HCT116 (cell line): Measurements from ENCODE around the gene GRIK2. TPM values are rescaled to one million over a fixed set of nuclear protein-coding genes. Genes with fewer than 3 reads are reported as not detected.

Experiments used
- ATAC-seq: fragments of 200-7000 bp; cut with Tn5 transposase; 2 replicates; pipeline ENCODE4 v1.9.1; 2020; ENCODE audit warnings: mild to moderate bottlenecking, moderate library complexity
- BruUV-seq: library from RNA; stranded (reverse); fragments of 400-500 nt; replicated peaks from 2 replicates; lab custom pipeline; 2021; lab: Mats Ljungman, UMichigan
- CTCF ChIA-PET: fragments of 300-600 bp; sonication (Branson Sonifier 250); formaldehyde crosslinking; loops from one replicate; lab custom pipeline; 2021; ENCODE audit warnings: antibody characterized with exemption; lab: Charles Lee
- POLR2A ChIA-PET: fragments of 300-600, 350-600 bp; sonication (Branson Sonifier 250); formaldehyde crosslinking; loops from one replicate; lab custom pipeline; 2021; ENCODE audit warnings: antibody characterized with exemption; lab: Charles Lee
- RAD21 ChIA-PET, 2 experiments: fragments of 300-600 bp; sonication (Branson Sonifier 250); formaldehyde crosslinking; loops; one replicate each; lab custom pipeline; 2023; ENCODE audit warnings: low total read pairs in 2 of 2; ENCODE audit not compliant: uncharacterized antibody in 2 of 2, unreplicated experiment in 2 of 2, low non-redundant PET in 1 of 2; lab: Charles Lee
- DNase-seq: peaks from one replicate; pipeline ENCODE4 v3.0.0-alpha.2; 2010; ENCODE audit warnings: low read depth, low spot score
- H2AFZ ChIP-seq: fragments of 200-600 bp; shearing (Covaris generic), sonication (generic); 2 replicates; pipeline ENCODE4 v1.6.1; 2017; ENCODE audit warnings: low read depth, mixed run types, mixed read lengths, antibody characterized with exemption, low read length; ENCODE audit not compliant: poor library complexity, severe bottlenecking
- H3K27ac ChIP-seq: 2 replicates; pipeline ENCODE4 v1.5.1; 2012; ENCODE audit warnings: low read depth, low read length
- H3K27me3 ChIP-seq: fragments of 200-600 bp; sonication (generic); 2 replicates; pipeline ENCODE4 v1.6.1; 2016; ENCODE audit warnings: mixed run types, low read length, mixed read lengths; ENCODE audit not compliant: insufficient read depth
- H3K36me3 ChIP-seq, 2 experiments: fragments of 200-500 bp in 1 of 2; fragments of 200-600 bp in 1 of 2; sonication (Bioruptor generic) in 1 of 2; sonication (generic) in 1 of 2; 2 replicates each; pipeline versions ENCODE4 v1.5.1 to v1.6.1; 2014 to 2016; ENCODE audit warnings: low read length in 2 of 2, inconsistent platforms in 1 of 2, mixed read lengths in 1 of 2, mixed run types in 1 of 2; ENCODE audit not compliant: insufficient read depth in 2 of 2, control insufficient read depth in 1 of 2
- H3K4me1 ChIP-seq, 2 experiments: fragments of 200-600 bp in 1 of 2; sonication (generic) in 1 of 2; 2 replicates each; pipeline versions ENCODE4 v1.5.1 to v1.6.1; 2012 to 2017; ENCODE audit warnings: low read length in 2 of 2, inconsistent platforms in 1 of 2, mild to moderate bottlenecking in 1 of 2, mixed read lengths in 1 of 2, mixed run types in 1 of 2, moderate library complexity in 1 of 2; ENCODE audit not compliant: insufficient read depth in 2 of 2, control insufficient read depth in 1 of 2
- H3K4me2 ChIP-seq: fragments of 200-600 bp; sonication (generic); 2 replicates; pipeline ENCODE4 v1.6.1; 2017; ENCODE audit warnings: mixed run types, low read length, mixed read lengths
- H3K4me3 ChIP-seq, 2 experiments: fragments of 200-600 bp in 1 of 2; sonication (generic) in 1 of 2; replicated peaks in 1 of 2; 2 replicates each; pipeline ENCODE4 v1.5.1; 2011 to 2016; ENCODE audit warnings: low read length in 2 of 2, control low read depth in 1 of 2, low read depth in 1 of 2, mild to moderate bottlenecking in 1 of 2, mixed read lengths in 1 of 2, mixed run types in 1 of 2
- H3K79me2 ChIP-seq: fragments of 200-600 bp; sonication (generic); 2 replicates; pipeline ENCODE4 v1.6.1; 2017; ENCODE audit warnings: mild to moderate bottlenecking, mixed run types, low read length, moderate library complexity, mixed read lengths; ENCODE audit not compliant: insufficient read depth
- H3K9ac ChIP-seq: fragments of 200-600 bp; sonication (generic); 2 replicates; pipeline ENCODE4 v1.6.1; 2016; ENCODE audit warnings: low read length, mixed read lengths
- H3K9me2 ChIP-seq: fragments of 200-600 bp; sonication (generic), shearing (Covaris generic); 2 replicates; pipeline ENCODE4 v1.6.1; 2017; ENCODE audit warnings: mixed run types, mild to moderate bottlenecking, moderate library complexity; ENCODE audit not compliant: insufficient read depth
- H3K9me3 ChIP-seq, 2 experiments: fragments of 200-500 bp in 1 of 2; fragments of 200-600 bp in 1 of 2; sonication (Bioruptor generic) in 1 of 2; sonication (generic) in 1 of 2; 2 replicates each; pipeline ENCODE4 v1.6.1; 2014 to 2017; ENCODE audit warnings: low read length in 2 of 2, mixed read lengths in 2 of 2, inconsistent platforms in 1 of 2, low read depth in 1 of 2, mild to moderate bottlenecking in 1 of 2, mixed run types in 1 of 2, moderate library complexity in 1 of 2; ENCODE audit not compliant: control insufficient read depth in 1 of 2, insufficient read depth in 1 of 2
- H4K20me1 ChIP-seq: fragments of 200-600 bp; sonication (generic), shearing (Covaris generic); 2 replicates; pipeline ENCODE4 v1.6.1; 2017; ENCODE audit warnings: mixed run types, mild to moderate bottlenecking, moderate library complexity; ENCODE audit not compliant: insufficient read depth
- CBX3 ChIP-seq: IDR thresholded peaks from 2 replicates; pipeline ENCODE4 v1.6.1; 2012; ENCODE audit warnings: low read depth
- ELF1 ChIP-seq: IDR thresholded peaks from 2 replicates; pipeline ENCODE4 v1.6.1; 2012; ENCODE audit warnings: low read depth, borderline replicate concordance
- EZH2 ChIP-seq: fragments of 200-600 bp; sonication (generic); IDR thresholded peaks from 2 replicates; pipeline ENCODE4 v1.6.1; 2017; ENCODE audit warnings: antibody characterized with exemption, mixed run types
- FOSL1 ChIP-seq: IDR thresholded peaks from 2 replicates; pipeline ENCODE4 v1.6.1; 2012; ENCODE audit warnings: low read depth
- JUND ChIP-seq: IDR thresholded peaks from 2 replicates; pipeline ENCODE4 v1.6.1; 2012
- POLR2A ChIP-seq: IDR thresholded peaks from 2 replicates; pipeline ENCODE4 v1.7.0; 2011; ENCODE audit warnings: borderline replicate concordance; ENCODE audit not compliant: insufficient read depth, insufficient read length; ENCODE audit errors: extremely low read depth
- RAD21 ChIP-seq: IDR thresholded peaks from 2 replicates; pipeline ENCODE4 v1.6.1; 2012; ENCODE audit warnings: low read depth, mild to moderate bottlenecking
- SIN3A ChIP-seq: IDR thresholded peaks from 2 replicates; pipeline ENCODE4 v1.6.1; 2012; ENCODE audit warnings: low read depth
- SP1 ChIP-seq: IDR thresholded peaks from 2 replicates; pipeline ENCODE4 v1.6.1; 2012; ENCODE audit warnings: low read depth
- YY1 ChIP-seq: IDR thresholded peaks from 2 replicates; pipeline ENCODE4 v1.6.1; 2011; ENCODE audit warnings: low read length, low read depth, moderate library complexity, mild to moderate bottlenecking; ENCODE audit not compliant: insufficient replicate concordance; ENCODE audit errors: extremely low read depth
- ZFX ChIP-seq: fragments of 450-650 bp; IDR thresholded peaks from 2 replicates; pipeline ENCODE4 v1.6.1; 2017
- intact Hi-C: fragments of 100-400 bp; cut with micrococcal nuclease; formaldehyde crosslinking; loops from 2 replicates; pipeline ENCODE4 v1.10.0; 2022
- total RNA-seq: library from RNA; stranded (reverse); gene quantifications from one replicate; pipeline ENCODE4 v1.2.1, GENCODE V29; 2021; ENCODE audit not compliant: unreplicated experiment
- TF ChIP-seq, protein P1 (sequence below): IDR thresholded peaks from 2 replicates; pipeline ENCODE4 v1.6.1; 2012; ENCODE audit warnings: low read depth
- TF ChIP-seq, protein P2 (sequence below): IDR thresholded peaks from 2 replicates; pipeline ENCODE4 v1.6.1; 2011; ENCODE audit warnings: mild to moderate bottlenecking, low read length, moderate library complexity; ENCODE audit not compliant: insufficient replicate concordance; ENCODE audit errors: extremely low read depth

The GRIK2 gene
- total RNA-seq, 1 experiment from 2014 or later = 0.64 TPM

DNA sequence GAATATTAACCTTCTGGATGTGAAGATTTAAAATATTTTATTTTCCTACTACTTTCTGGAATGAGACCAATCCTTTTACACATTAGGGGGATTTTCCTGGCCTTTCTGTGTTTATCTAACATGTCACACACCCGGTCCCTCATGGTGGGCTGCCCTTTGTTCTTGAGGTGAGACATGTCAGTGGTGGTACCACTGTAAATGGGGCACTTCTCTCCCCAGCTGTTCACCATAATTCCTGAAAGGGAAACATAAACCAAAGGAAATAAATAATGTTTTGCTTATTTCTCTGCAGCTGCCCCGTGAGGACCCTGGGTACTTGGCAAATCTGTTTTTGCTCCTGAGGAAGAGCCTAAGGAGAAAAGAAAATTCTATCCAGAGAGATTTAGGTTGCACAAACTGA, 41.1 kb downstream of the GRIK2 start:
- TF ChIP-seq POLR2A (no peak), EZH2 (no peak), JUND (no peak), SIN3A (no peak), CBX3 (no peak), SP1 (no peak), FOSL1 (no peak), ZFX (no peak), YY1 (no peak), RAD21 (no peak), ELF1 (no peak)
- TF ChIP-seq, protein P1, sequence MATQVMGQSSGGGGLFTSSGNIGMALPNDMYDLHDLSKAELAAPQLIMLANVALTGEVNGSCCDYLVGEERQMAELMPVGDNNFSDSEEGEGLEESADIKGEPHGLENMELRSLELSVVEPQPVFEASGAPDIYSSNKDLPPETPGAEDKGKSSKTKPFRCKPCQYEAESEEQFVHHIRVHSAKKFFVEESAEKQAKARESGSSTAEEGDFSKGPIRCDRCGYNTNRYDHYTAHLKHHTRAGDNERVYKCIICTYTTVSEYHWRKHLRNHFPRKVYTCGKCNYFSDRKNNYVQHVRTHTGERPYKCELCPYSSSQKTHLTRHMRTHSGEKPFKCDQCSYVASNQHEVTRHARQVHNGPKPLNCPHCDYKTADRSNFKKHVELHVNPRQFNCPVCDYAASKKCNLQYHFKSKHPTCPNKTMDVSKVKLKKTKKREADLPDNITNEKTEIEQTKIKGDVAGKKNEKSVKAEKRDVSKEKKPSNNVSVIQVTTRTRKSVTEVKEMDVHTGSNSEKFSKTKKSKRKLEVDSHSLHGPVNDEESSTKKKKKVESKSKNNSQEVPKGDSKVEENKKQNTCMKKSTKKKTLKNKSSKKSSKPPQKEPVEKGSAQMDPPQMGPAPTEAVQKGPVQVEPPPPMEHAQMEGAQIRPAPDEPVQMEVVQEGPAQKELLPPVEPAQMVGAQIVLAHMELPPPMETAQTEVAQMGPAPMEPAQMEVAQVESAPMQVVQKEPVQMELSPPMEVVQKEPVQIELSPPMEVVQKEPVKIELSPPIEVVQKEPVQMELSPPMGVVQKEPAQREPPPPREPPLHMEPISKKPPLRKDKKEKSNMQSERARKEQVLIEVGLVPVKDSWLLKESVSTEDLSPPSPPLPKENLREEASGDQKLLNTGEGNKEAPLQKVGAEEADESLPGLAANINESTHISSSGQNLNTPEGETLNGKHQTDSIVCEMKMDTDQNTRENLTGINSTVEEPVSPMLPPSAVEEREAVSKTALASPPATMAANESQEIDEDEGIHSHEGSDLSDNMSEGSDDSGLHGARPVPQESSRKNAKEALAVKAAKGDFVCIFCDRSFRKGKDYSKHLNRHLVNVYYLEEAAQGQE = no peak
- TF ChIP-seq, protein P2, sequence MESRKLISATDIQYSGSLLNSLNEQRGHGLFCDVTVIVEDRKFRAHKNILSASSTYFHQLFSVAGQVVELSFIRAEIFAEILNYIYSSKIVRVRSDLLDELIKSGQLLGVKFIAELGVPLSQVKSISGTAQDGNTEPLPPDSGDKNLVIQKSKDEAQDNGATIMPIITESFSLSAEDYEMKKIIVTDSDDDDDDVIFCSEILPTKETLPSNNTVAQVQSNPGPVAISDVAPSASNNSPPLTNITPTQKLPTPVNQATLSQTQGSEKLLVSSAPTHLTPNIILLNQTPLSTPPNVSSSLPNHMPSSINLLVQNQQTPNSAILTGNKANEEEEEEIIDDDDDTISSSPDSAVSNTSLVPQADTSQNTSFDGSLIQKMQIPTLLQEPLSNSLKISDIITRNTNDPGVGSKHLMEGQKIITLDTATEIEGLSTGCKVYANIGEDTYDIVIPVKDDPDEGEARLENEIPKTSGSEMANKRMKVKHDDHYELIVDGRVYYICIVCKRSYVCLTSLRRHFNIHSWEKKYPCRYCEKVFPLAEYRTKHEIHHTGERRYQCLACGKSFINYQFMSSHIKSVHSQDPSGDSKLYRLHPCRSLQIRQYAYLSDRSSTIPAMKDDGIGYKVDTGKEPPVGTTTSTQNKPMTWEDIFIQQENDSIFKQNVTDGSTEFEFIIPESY = no peak
- H2AFZ ChIP-seq = no peak overlapping the region
- CTCF ChIA-PET = no interaction called here
- no peak for DNase-seq
- H3K4me2 ChIP-seq = no peak overlapping the region
- no TSS peak for BruUV-seq
- intact Hi-C loops = no loop called here
- no peak for ATAC-seq
- H3K9me3 ChIP-seq = no peaks in the 10 kb centered on the region
- no peaks in the 10 kb centered on the region for H3K9me2 ChIP-seq
- RAD21 ChIA-PET = no interaction called here
- no peaks in the 10 kb centered on the region for H3K4me1 ChIP-seq
- no peaks in the 10 kb centered on the region for H3K27me3 ChIP-seq
- H3K9ac ChIP-seq = no peak overlapping the region
- no peaks in the 10 kb centered on the region for H3K36me3 ChIP-seq
- no peaks in the 10 kb centered on the region for H3K79me2 ChIP-seq
- H3K27ac ChIP-seq = no peak overlapping the region
- no peaks in the 10 kb centered on the region for H4K20me1 ChIP-seq
- H3K4me3 ChIP-seq = no peak overlapping the region
- POLR2A ChIA-PET = no interaction called here
